ENCODE measurements around the gene SLC30A2.

DNA sequence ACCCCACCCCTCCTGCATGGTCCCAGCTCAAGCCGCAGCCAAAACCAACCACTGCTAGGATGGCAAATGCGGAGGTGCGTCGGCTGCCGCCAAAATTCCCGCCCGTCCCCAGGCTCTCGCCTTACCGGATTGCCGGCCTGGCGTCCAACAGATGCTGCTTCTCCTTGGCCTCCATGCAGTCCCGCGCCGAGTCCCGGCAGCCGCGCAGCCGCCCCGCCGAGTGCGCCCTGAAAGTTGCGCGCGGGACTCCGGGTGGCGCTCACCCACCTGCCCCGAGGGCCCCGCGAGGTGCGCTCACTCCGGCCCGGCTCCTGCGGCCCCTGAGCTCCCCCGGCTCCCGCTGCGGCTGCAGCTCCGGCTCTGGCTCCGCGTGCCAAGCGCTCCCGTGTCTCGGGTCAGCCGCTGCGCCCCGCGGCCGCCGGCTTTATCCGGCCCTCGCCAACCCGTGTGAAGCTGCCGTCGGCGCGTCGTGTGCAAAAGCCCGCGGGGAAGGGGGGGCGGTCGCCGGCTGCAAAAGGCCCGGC lies at the start of gene SLC30A2:
- no peak for TF ChIP-seq CTCF (IDR thresholded peaks at IDR 0.05)
- no peak for TF ChIP-seq ZFX (IDR thresholded peaks at IDR 0.05; ENCODE audit: borderline replicate concordance)

Measured in 22Rv1 (cell line).